VCaP (cell line): ENCODE results near the gene HOXD10.
A peak's percentile ranks its signal among the peaks of the same experiment; 100 is the strongest.

Experiments used
- H3K27ac ChIP-seq: fragments of 450-650 bp; 2 replicates; pipeline ENCODE4 v1.5.1; 2017
- TF ChIP-seq, protein P1 (sequence below): fragments of 450-650 bp; conservative IDR thresholded peaks from 2 replicates; pipeline ENCODE4 v1.5.1; 2017; ENCODE audit warnings: mild to moderate bottlenecking, moderate library complexity

Gene HOXD10

DNA sequence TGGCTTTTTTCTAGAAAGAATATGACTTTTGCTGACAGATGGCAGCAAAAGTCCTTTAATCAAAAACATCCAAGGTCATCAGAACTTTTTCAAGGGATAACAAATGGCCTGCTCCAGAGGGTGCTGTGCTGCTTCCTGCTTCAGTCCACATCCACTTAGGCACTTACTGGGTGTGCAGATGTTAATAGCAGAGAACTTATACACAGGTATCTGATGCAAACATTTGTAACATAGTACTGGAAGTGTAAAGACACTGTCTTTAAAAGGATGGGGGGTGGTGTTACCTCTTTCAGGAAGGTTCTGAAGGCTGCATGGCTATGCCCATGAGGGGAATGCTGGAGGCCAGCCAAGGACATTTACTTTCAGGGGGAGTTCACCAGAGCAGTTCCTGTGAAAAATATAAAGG lies 18.5 kb downstream of the HOXD10 start:
- TF ChIP-seq, protein P1, sequence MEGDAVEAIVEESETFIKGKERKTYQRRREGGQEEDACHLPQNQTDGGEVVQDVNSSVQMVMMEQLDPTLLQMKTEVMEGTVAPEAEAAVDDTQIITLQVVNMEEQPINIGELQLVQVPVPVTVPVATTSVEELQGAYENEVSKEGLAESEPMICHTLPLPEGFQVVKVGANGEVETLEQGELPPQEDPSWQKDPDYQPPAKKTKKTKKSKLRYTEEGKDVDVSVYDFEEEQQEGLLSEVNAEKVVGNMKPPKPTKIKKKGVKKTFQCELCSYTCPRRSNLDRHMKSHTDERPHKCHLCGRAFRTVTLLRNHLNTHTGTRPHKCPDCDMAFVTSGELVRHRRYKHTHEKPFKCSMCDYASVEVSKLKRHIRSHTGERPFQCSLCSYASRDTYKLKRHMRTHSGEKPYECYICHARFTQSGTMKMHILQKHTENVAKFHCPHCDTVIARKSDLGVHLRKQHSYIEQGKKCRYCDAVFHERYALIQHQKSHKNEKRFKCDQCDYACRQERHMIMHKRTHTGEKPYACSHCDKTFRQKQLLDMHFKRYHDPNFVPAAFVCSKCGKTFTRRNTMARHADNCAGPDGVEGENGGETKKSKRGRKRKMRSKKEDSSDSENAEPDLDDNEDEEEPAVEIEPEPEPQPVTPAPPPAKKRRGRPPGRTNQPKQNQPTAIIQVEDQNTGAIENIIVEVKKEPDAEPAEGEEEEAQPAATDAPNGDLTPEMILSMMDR = no peak
- H3K27ac ChIP-seq = no peak overlapping the region

DNA sequence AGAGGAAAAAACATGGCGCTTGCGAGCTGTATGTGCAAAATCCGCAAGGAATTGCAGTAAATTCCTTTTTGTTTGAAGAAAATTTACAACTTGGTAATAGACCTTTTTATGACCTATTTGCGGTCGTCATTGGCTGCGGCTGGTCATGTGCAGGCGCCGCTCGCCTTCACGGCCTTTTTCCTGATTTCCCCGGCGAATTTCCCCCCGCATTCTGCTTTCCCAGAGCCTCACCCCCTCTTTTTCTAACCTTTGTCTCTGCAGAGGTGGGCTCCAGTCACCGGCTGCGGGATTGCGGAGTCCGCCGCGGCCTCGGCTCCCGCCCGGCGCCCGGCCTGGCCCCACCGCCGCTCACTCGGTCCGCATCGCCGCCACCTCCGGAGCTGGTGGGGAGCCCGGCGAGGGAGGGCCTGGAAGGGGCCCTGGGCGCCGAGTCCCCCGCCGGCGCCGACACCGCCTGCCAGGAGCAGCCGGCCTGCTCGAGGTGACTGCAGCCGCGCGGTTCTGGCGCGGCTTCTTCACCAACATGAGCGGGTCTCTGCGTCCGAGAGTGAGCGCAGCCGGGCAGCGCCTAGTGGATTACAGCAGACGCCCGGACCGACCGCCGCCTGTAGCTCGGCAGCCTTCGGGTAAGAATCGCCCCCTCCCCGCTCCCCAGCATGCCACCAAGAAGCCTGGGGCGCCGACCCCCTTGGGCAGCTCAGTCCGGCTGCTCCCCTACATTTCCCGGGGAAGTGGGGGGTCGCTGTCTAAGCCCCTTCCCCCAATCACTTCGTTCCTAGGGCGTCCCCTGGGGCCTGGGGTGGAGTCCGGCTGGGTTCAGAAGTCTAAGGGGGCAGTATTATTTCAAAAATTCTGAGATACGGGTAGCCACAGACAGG lies 20.0 kb downstream of the HOXD10 start:
- peak overlapping the region; percentile 79 for H3K27ac ChIP-seq
- TF ChIP-seq, protein P1 = 0 out of 2 replicates have a peak, but pooled peaks have one; percentile 17

DNA sequence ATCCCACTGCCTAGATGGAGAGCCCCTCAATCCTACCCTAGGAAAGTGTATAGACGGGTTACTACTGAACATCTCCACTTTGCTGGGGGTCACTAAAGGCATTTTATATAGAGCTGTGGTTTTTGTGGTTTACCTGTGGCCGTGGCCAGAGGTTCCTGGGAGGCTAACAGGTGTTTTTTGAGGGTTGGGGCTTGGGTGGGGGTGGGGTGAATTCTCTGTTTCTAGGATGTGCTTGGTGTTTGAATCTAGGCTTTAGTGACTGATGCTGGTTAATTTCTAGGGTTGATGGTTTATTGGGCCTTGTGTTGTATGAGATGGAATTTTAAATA lies 20.6 kb downstream of the HOXD10 start:
- peak overlapping the region; percentile 79 for H3K27ac ChIP-seq
- TF ChIP-seq, protein P1 = no peak

DNA sequence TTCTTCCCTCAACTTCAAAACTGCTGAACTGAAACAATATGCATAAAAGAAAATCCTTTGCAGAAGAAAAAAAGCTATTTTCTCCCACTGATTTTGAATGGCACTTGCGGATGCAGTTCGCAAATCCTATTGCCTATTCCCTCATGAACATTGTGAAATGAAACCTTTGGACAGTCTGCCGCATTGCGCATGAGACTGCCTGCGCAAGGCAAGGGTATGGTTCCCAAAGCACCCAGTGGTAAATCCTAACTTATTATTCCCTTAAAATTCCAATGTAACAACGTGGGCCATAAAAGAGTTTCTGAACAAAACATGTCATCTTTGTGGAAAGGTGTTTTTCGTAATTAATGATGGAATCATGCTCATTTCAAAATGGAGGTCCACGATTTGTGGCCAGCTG lies 21.3 kb downstream of the HOXD10 start:
- TF ChIP-seq, protein P1 = no peak
- no peak overlapping the region for H3K27ac ChIP-seq

DNA sequence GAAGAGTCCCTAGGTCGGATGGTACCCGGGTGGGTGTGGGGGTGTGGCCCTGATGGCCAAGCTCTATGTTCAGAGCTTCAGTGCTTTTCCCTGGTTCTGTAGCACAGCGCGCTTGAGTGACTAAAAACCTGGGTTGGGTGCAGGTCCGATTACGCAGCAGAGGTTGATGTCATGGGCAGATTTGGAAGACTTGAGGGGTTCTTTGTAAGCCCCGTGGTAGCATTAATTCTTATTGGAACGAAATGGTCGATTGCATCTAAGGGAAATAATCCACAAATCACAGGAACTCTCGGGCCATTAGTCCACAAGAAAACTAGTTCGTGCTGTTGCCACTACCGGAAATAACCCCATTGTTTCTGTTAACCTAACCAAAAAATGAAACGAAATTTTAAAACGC lies 21.9 kb downstream of the HOXD10 start:
- TF ChIP-seq, protein P1 = no peak
- no peak overlapping the region for H3K27ac ChIP-seq

DNA sequence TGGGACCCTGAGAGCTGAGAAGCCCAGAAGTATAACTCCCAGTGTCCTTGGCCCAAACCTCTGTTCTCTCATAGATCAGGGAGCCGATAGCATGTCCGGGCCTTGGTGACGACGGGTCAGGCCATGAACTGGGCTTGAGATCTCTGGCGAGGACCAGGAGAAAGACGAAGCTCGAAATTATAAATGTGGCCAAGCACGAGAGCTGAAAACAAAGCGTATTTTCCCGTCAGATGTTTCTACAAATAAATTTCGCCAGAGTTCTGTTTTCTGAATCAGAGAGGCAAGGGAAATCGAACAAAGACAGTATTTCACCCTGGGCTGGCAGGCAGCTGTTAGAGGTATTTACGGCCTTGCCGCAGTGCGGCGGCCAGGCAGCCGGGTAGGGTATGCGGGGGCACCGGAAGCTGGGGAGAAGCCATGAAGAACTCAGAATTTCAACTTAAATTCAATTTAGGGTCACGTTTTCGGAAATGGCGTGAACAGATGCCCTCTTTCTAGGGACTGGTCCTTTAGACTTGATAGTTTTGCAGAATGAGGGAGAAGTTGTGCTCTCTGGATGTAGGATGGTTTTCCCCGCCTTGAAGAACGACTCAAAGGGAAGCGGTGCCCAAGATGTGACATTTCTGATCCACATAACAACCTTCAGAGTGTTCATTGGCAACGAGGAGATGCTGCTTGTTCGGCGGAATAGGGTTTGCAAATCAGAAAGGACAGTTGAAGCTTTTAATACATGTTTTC lies 22.5 kb downstream of the HOXD10 start:
- no peak overlapping the region for H3K27ac ChIP-seq
- TF ChIP-seq, protein P1 = no peak

DNA sequence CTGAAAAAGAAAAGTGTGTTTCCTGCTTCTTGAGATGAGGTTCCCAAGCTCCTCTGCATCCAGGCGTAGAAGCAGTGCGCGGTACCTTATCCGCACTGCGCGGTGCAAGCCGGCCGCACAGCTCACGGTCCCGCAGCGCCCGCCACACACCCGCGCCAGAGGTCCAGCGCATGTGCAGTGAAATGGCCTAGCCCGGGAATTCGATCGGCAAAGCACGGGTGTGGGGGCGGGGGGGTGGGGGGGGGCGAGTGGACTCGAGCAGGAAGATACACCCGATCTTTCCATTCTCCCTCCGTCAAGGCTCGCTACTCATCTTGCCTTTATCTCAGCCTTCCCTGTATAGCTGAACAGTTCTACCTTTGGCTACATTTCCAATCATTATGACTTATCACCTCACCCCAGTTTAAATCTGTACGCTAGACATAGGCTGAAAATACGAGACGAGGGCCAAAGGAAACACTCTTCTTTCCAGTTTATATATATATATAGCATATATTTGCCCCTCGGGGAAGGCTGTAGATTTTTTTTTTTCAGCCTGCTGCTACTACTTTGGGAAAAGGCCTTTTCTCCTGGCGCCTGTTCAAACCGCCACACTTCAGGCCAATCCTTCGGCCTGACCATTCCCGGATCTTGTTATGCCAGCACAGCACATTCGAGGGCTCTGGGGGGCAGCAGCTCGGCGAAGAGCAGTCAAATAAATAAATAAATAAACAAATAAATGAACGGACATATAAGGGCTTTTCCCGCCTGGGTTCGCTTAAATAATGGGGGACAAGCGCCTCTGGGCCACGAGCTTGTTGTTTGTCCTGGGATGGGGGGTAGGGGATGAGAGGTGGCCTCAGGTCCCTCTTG lies 23.3 kb downstream of the HOXD10 start:
- peak overlapping the region; percentile 47; the same call in 1 of the 2 replicates for H3K27ac ChIP-seq
- TF ChIP-seq, protein P1 = no peak
